ENCODE measurements around the gene TNFSF13B.
"Not testable (repeated sequence)": the region's sequence is repeated elsewhere in the genome, so short reads cannot be mapped to it uniquely, and the experiment has no call there.

The TNFSF13B gene

DNA sequence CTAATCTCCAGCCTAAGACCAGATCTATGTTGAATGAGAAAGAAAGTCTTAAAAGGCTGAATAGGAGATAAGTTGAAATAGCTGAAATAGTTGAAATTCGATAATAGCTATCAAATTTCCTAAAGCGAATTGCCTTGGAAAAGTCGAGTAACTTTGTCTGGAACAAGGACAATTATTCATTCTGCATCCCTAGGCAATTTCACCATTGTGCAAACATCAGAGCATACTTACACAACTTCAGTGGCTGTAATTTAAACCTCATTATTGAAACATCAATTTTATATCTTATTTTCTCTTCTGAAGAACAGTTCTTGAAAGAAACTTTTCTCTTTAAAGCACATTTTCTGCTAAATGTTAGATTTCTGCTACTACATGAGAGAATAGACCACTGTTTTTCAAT lies 13.6 kb downstream of the TNFSF13B start:
- DNase-seq = no peak

DNA sequence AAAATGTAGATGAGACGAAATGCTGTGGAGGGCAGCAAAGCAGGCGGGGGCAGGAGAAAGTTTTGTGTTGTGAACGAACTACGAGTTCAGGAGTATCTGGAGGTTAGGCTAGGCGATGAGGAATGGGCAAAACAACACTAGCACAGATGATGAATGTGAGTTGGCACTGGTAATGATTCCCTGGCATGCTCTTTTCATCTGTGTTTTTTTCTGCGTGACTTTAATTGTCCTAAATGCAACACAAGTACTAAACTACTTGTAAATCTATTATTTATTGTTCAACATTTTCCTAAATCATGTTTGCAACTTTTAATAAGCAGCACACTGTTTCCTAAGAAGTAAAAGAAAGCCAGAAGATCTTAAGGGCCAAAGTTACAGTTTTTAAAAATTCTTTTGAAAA lies 19.2 kb downstream of the TNFSF13B start:
- DNase-seq = no peak

GRCh38 chr13:108289819-108290218 lies 20.3 kb downstream of the TNFSF13B start:
- DNase-seq = no peak

DNA sequence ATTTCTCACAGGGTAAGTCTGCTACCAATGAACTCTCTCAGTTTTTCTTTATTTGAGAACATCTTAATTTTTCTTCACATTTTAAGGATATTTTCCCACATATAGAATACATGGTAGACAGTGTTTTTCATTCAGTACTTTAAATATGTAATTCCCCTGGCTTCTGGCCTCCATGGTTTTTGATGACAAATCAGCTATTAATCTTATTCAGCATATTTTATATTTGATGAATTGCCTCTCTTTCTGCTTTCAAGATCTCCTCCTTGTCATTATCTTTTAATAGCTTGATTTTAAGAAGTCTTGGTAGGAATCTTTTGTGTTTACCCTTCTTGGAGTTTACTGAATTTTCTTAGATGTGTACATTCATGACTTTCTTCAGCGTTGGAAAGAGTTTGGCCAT lies 27.6 kb downstream of the TNFSF13B start:
- DNase-seq = no peak

DNA sequence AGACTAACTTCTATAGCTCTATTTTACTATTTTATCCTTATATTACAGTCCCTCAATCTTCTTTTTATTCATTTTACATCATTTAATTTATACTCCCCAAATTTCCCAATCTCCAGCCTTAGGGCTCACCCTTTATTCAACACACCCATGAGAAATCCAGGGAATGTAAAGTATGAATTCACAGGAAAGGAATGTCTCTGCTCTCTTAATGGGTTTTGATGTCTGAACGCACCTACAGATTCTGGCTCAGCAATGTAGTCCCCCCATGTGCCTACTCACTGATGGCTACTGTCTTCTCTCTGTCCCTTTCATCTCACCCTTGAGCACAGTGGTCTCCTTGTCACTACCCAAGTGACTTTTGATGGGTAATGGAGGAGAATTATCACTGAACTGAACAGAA lies 32.8 kb downstream of the TNFSF13B start:
- DNase-seq = no peak

- no peak for DNase-seq
Observed at GRCh38 chr13:108304170-108305016, 34.9 kb downstream of the TNFSF13B start.

DNA sequence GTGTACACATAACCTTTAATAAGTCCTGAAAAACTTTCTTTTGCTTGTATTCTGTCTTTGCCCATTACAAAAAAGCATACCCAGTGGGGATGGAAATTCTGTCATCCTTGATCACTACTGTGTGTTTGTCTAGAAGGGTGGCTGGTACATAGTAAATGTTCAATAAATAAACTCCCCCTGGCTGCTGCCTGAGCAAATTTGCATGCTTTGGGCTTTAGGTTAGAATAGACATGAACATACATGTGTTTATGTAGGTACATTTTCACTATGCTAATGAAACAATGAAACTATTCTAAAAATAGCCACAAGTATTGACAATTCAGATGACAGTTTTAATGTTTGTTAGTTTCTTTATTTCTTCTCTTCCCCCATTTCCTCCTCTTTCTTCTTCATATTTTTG lies 36.1 kb downstream of the TNFSF13B start:
- no peak for DNase-seq

DNA sequence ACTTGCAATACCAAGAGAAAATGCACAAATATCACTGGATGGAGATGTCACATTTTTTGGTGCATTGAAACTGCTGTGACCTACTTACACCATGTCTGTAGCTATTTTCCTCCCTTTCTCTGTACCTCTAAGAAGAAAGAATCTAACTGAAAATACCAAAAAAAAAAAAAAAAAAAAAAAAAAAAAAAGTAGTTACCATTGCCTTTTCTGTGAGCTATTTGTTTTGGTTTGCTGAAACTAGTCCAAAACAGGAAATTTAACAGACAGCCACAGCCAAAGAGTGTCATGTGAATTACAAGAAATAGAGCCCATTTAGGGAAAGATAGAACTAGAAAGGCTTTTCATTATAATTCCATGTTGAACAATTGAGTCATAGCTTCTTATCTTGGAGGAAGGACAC lies 37.3 kb downstream of the TNFSF13B start:
- no peak for DNase-seq

- DNase-seq = not testable (repeated sequence)
Observed at GRCh38 chr13:108311596-108311995, 42.1 kb downstream of the TNFSF13B start.

DNA sequence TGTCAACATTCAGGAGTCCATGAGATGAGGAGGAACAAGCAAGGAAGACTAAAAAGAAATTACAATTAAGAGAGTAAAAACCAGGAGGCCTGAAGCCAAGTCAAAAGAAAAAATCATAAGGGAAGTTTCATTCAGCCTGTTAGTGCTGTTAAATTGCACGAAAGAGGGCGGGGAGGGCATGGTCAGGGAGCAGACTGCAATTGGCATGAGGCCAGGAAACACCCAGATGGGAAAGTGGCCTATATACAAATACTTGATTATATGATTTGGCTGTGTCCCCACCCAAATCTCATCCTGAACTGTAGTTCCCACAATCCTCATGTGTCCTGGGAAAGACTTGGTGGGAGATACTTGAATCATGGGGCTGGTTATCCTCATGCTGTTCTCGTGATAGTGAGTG lies 43.9 kb downstream of the TNFSF13B start:
- no peak for DNase-seq

- DNase-seq = no peak
Observed at GRCh38 chr13:108315273-108315672, 45.8 kb downstream of the TNFSF13B start.

DNA sequence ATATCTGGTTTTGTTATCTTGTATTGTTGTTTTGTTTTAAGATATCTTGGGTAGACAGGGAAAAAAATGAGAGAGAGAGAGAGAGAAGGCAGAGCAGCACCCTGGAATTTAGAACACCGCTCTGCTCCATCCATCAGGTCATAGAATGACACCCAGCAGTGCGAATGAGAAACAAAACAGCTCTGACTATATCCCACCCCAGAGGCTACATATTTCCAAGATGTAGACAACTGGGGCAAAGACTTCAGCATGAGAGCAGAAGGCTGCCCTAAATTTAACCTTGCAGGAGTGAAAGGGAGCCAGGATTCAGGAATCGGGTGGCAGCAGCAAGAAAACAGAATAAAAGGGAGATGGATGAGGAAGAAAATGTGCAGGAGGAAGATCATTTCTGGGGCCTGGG lies 46.5 kb downstream of the TNFSF13B start:
- no peak for DNase-seq

GRCh38 chr13:108316413-108316812 lies 46.9 kb downstream of the TNFSF13B start:
- no peak for DNase-seq

GRCh38 chr13:108322206-108322824 lies 52.8 kb downstream of the TNFSF13B start:
- DNase-seq = peak; percentile 54

DNA sequence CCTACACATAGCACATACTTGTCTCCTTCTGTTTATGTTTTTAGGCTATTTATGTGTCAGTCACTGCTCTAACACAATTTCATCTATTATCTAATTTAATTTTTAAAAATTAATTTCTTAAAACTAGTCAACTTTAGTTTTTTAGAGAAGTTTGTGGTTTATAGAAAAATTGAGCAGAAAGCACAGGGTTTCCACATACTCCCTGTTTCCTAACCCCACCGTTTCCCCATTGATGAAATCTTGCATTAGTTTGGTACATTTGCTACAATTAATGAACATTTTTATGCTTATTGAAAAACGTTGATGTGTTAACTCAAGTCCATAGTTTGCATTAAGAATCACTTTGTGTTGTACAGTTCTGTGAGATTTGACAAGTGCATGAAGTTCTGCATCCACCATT lies 53.5 kb downstream of the TNFSF13B start:
- DNase-seq = no peak

DNA sequence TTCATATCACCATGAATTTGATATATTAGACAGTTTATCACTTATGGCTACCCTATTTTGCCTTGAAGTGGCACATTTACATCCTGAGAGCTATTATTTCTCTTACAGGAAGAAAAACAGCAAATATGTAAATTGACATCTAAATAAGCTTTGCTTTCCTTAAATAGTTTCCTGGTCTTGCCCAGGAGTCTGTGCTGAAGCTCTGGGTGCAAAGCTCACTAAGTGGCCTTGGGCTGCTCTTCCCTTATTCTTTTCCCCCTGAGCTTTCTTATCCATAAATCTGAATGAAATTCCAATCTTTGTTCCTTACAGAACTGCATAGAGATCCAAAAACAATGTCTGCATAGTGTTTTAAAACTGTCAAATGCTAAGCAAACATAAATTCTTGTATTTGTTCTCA lies 56.3 kb downstream of the TNFSF13B start:
- no peak for DNase-seq

GRCh38 chr13:108326309-108326708 lies 56.8 kb downstream of the TNFSF13B start:
- peak; percentile 18 for DNase-seq

DNA sequence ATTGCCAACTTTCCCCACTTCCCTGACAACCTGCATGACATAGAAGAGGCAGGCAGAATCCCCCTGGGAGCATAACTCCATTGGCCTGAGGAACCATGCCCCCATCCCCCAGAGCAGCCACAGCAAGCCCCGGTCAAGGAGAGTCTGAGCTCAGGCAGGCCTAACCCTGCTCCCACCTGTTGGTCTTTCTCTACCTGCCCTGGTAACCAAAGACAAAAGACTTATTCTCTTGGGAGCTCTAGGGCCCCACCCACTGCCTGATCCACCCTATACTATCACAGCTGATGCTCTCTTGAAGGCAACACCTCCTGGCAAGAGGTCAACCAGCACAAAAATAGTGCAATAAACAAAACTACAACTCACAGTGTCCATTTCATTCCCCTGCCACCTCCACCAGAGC lies 59.3 kb downstream of the TNFSF13B start:
- DNase-seq = peak; percentile 10

GRCh38 chr13:108332791-108333190 lies 63.3 kb downstream of the TNFSF13B start:
- no peak for DNase-seq

DNA sequence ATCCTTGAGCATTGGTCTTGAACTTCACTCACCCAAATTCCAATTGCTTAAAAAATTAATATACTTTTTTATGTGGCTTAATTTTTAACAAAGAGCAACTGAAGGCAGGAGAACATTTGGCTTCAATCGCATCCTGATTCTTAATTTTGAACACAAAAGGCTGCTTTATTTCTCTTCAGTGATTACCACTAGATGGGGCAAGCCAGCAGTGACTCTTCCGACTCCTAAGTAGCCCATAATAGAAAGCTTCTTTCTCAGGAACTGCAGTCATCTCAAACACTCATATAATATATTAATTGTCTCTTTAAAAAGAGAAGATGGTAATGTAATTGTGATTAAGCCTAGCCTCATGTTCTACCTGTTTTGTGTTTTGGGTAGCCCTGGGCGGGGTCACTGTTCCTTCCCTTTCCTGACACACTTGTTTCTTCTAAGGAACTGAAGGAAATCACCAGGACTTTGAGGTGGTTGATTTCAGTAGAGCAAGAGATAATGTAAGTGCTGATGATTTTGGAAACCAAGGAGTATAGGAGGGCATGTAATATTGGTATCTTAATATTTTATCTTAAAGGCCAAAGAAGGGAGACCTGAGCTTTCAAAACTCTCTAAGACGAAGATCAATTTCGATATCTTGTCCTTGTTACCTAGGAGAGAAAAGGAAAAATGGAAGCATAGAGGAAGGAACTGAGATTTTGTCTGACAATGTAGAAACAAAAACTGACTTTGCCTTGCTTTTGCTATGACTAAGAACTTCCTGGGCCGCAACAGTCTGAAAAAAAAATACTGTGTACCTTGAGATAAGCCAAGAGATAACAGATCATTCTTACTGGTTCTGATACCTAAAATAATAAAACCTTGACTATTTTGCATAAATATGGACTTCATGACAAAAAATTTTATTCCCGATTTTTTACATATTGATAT lies 73.1 kb downstream of the TNFSF13B start:
- DNase-seq = peak; percentile 20

DNA sequence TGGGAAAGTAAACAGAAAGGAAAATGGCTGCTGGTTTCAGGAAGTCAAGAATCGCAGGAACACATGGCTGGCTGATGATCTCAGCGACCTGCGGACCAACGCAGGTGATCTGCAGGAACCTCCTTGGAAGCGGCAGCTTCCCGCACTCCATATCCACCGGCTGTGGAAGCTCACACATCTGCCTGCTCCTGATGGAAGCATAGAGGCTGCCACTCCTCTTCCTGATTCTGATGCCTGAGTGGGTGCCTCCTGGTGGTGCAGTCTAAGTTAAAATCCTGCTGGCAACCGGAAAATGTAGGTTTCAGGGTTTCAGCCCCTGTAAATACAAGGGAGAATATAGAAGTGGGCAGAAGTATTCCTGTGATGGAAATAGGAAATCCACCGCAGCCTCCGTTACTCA lies 75.5 kb downstream of the TNFSF13B start:
- no peak for DNase-seq

DNA sequence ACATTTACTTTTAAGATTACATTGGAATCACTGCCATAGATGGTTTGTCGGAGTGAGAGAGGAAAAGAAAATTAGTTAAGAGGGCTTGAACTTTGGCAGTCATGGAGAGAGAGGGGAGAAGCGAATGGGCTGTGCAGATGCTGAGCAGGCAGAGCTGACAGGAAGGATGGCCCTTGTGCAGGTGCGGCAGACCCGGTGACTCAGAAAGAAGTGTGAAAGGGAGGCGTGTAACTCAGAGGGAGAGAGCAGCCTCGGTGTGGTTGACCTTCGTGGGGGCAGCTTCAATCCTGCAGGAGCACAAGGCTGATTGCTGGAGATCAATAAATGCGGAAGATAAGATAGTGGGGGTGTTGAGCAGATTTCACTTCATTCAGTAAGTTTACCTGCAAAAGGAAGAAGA lies 76.9 kb downstream of the TNFSF13B start:
- DNase-seq = no peak

GRCh38 chr13:108349269-108349668 lies 79.8 kb downstream of the TNFSF13B start:
- DNase-seq = no peak

DNA sequence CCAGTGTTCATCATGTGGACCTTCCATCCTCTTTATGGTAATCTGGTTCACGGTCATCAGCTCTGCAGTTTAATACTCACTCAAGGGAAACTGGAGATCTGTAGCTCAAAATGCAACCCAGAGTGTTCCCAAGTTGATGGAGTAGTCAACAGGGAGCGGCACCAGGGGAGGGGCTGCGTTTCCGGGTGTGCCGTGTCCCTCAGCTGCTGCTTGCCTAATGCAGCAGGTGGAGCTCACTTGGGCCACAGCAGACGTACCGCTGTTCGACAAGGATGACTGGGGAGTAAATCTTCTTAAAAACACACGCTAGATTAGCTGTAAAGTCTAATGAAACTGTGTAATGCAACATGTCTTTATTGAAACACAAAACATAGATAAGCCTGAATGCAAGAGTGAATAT lies 81.1 kb downstream of the TNFSF13B start:
- DNase-seq = no peak

Data from NCI-H345 (cell line).